DOHH2 (cell line): ENCODE measurements around the gene FNBP1L.

ENCODE experiments used
- H3F3A ChIP-seq: fragments of 200-600 bp; sonication (generic), shearing (Covaris generic); 2 replicates; pipeline ENCODE4 v1.6.0; 2016; ENCODE audit warnings: antibody characterized with exemption, mild to moderate bottlenecking; ENCODE audit not compliant: control insufficient read depth, insufficient read depth
- H3K27ac ChIP-seq: fragments of 200-600 bp; sonication (generic); 2 replicates; pipeline ENCODE4 v1.5.1; 2014; ENCODE audit warnings: low read depth, mild to moderate bottlenecking, low read length, moderate library complexity
- H3K27me3 ChIP-seq: fragments of 200-600 bp; sonication (generic); 2 replicates; pipeline ENCODE4 v1.6.1; 2014; ENCODE audit warnings: mild to moderate bottlenecking, low read length, mixed read lengths; ENCODE audit not compliant: control insufficient read depth
- H3K36me3 ChIP-seq: fragments of 200-600 bp; sonication (generic); 2 replicates; pipeline ENCODE4 v1.6.1; 2014; ENCODE audit warnings: mild to moderate bottlenecking, low read length, moderate library complexity, mixed read lengths; ENCODE audit not compliant: control insufficient read depth
- H3K4me1 ChIP-seq: fragments of 200-600 bp; sonication (generic); 2 replicates; pipeline ENCODE4 v1.6.1; 2014; ENCODE audit warnings: mild to moderate bottlenecking, low read length, mixed read lengths; ENCODE audit not compliant: control insufficient read depth
- H3K4me2 ChIP-seq: fragments of 200-600 bp; sonication (generic); 2 replicates; pipeline ENCODE4 v1.6.0; 2014; ENCODE audit warnings: mild to moderate bottlenecking, low read length, moderate library complexity
- H3K4me3 ChIP-seq: fragments of 200-600 bp; sonication (generic); 2 replicates; pipeline ENCODE4 v1.5.1; 2014; ENCODE audit warnings: mild to moderate bottlenecking, low read length, mixed read lengths
- H3K79me2 ChIP-seq: fragments of 200-600 bp; sonication (generic); 2 replicates; pipeline ENCODE4 v1.6.1; 2014; ENCODE audit warnings: mild to moderate bottlenecking, low read length, mixed read lengths; ENCODE audit not compliant: control insufficient read depth
- H3K9me2 ChIP-seq: fragments of 200-600 bp; sonication (generic); replicated peaks from 2 replicates; pipeline ENCODE4 v1.6.1; 2014; ENCODE audit warnings: mild to moderate bottlenecking, low read length, mixed read lengths; ENCODE audit not compliant: control insufficient read depth
- H3K9me3 ChIP-seq: fragments of 200-600 bp; sonication (generic); 2 replicates; pipeline ENCODE4 v1.6.1; 2014; ENCODE audit warnings: antibody characterized with exemption, low read length, mixed read lengths; ENCODE audit not compliant: control insufficient read depth, insufficient read depth
- H4K20me1 ChIP-seq: fragments of 200-600 bp; sonication (generic); 2 replicates; pipeline ENCODE4 v1.6.0; 2014; ENCODE audit warnings: low read depth, mild to moderate bottlenecking, antibody characterized with exemption, low read length, moderate library complexity; ENCODE audit not compliant: control insufficient read depth, insufficient read depth
- CTCF ChIP-seq: fragments of 200-600 bp; sonication (generic); IDR thresholded peaks from one replicate; pipeline ENCODE4 v1.5.1; 2014; ENCODE audit warnings: antibody characterized with exemption, mild to moderate bottlenecking, low read depth, low read length; ENCODE audit not compliant: poor library complexity, severe bottlenecking
- EZH2phosphoT487 ChIP-seq: fragments of 200-600 bp; sonication (generic); IDR thresholded peaks from 2 replicates; pipeline ENCODE4 v1.6.1; 2017; ENCODE audit warnings: borderline replicate concordance, mild to moderate bottlenecking, antibody characterized with exemption, low read length, moderate library complexity, mixed read lengths

Gene FNBP1L

GRCh38 chr1:93603106-93603505 is 155.2 kb downstream of the FNBP1L start:
- no peaks in the 10 kb centered on the region for H3K9me2 ChIP-seq
- no peaks in the 10 kb centered on the region for H3K9me3 ChIP-seq
- no peak overlapping the region for H3K4me2 ChIP-seq
- no peaks in the 10 kb centered on the region for H3K27me3 ChIP-seq
- H3K79me2 ChIP-seq = peaks cover 100% of the 10 kb centered on the region
- H4K20me1 ChIP-seq = 0 out of 2 replicates have a peak, but pooled peaks cover 9% of the 10 kb centered on the region
- H3K4me3 ChIP-seq = no peak overlapping the region
- peaks cover 12% of the 10 kb centered on the region; the same call in 1 of the 2 replicates for H3K36me3 ChIP-seq
- H3K4me1 ChIP-seq = no peaks in the 10 kb centered on the region
- no peaks in the 10 kb centered on the region for H3F3A ChIP-seq
- TF ChIP-seq CTCF (no peak), EZH2phosphoT487 (no peak)
- no peak overlapping the region for H3K27ac ChIP-seq

GRCh38 chr1:93603601-93604000 is 155.7 kb downstream of the FNBP1L start:
- no peaks in the 10 kb centered on the region for H3K4me1 ChIP-seq
- no peaks in the 10 kb centered on the region for H3K9me2 ChIP-seq
- no peaks in the 10 kb centered on the region for H3K27me3 ChIP-seq
- TF ChIP-seq EZH2phosphoT487 = no peak
- no peak for TF ChIP-seq CTCF
- H3K9me3 ChIP-seq = no peaks in the 10 kb centered on the region
- H3K4me2 ChIP-seq = no peak overlapping the region
- 0 out of 2 replicates have a peak, but pooled peaks cover 10% of the 10 kb centered on the region for H4K20me1 ChIP-seq
- H3K79me2 ChIP-seq = peaks cover 100% of the 10 kb centered on the region
- H3K4me3 ChIP-seq = no peak overlapping the region
- H3F3A ChIP-seq = no peaks in the 10 kb centered on the region
- peaks cover 12% of the 10 kb centered on the region; the same call in 1 of the 2 replicates for H3K36me3 ChIP-seq
- H3K27ac ChIP-seq = no peak overlapping the region
